PC-3 (cell line): ENCODE data around the gene CYP26A1.

ENCODE experiments used
- EZH2 ChIP-seq: fragments of 300-600 bp; sonication (generic); IDR thresholded peaks from one replicate; pipeline ENCODE4 v1.6.1; 2017; ENCODE audit warnings: antibody characterized with exemption, mild to moderate bottlenecking, low read length; ENCODE audit not compliant: unreplicated experiment
- EZH2phosphoT487 ChIP-seq: fragments of 300-600 bp; sonication (generic); IDR thresholded peaks from 2 replicates; pipeline ENCODE4 v1.6.1; 2018; ENCODE audit warnings: mild to moderate bottlenecking, antibody characterized with exemption, low read length, borderline replicate concordance
- TF ChIP-seq, protein P1 (sequence below): fragments of 300-600 bp; sonication (generic); conservative IDR thresholded peaks from 2 replicates; pipeline ENCODE4 v1.5.1; 2017; ENCODE audit warnings: antibody characterized with exemption, low read depth, mild to moderate bottlenecking, low read length

DNA sequence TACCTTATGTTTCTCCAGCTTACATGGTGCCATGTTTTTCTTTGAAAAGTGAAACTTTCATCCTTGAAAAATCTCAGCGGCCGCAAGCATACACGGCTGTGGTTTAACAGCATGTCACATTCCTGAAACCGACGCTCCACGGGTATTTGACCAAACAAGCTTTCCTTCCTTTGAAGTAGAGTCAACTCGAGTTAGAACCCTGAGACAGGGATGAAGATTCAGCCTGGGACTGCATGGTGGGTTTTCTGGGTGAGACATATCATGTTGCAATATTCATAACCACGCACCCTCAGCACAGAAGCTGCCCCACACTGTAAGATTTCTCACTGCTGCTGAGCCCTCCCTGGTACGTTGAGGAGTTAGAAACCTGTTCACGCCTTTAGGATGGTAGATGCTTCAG, 8.1 kb downstream of the CYP26A1 start:
- TF ChIP-seq, protein P1, sequence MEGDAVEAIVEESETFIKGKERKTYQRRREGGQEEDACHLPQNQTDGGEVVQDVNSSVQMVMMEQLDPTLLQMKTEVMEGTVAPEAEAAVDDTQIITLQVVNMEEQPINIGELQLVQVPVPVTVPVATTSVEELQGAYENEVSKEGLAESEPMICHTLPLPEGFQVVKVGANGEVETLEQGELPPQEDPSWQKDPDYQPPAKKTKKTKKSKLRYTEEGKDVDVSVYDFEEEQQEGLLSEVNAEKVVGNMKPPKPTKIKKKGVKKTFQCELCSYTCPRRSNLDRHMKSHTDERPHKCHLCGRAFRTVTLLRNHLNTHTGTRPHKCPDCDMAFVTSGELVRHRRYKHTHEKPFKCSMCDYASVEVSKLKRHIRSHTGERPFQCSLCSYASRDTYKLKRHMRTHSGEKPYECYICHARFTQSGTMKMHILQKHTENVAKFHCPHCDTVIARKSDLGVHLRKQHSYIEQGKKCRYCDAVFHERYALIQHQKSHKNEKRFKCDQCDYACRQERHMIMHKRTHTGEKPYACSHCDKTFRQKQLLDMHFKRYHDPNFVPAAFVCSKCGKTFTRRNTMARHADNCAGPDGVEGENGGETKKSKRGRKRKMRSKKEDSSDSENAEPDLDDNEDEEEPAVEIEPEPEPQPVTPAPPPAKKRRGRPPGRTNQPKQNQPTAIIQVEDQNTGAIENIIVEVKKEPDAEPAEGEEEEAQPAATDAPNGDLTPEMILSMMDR, result no peak
- TF ChIP-seq EZH2phosphoT487 (no peak), EZH2 (no peak)
